Measurements from ENCODE around the gene LASP1.

The LASP1 gene

DNA sequence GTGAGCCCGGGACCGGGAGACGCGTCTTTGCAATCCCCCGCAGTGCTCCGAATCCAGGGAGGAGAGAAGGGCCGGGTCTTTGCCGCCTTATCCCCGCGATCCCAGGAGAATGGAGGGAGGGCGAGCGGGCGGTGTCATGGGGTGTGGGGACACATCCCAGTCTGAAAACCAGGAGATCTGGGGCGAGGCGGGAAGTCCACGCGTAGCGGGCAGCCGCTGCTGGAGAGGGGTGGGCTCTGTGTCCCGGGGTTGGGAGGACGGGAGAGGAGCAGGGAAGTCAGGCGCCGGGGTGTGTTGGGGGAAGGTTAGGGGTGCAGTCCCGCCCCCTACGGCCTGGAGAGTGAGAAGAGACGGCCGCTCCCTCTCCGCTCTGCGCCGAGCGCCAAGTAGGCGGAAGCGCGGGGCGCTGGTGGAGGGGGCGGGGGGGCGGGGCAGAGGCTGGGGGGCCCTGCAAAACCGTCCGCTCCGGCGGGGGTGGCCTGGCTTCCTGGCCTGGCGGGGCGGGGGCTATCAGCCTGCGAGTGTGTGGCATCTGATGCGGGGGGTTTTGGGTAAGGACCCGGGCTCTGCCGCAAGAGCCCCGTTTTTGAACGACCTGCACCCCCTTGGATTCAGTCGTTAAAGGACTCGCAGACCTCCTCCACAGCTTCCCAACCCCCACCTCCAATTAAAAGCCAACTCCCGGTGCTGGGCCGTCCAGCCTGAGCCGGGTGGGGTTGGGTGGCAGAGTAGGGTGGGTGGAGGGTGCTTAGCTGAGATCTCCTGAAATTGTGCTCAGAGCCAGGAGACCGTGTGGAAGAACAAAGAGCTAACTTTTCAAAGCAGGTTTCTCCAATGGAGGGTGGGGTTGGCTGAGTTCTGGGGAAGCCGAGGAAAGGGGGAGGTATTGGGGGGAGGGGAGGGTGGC, 654 bp downstream of the LASP1 start:
- DNase-seq, result peak; percentile 67

DNA sequence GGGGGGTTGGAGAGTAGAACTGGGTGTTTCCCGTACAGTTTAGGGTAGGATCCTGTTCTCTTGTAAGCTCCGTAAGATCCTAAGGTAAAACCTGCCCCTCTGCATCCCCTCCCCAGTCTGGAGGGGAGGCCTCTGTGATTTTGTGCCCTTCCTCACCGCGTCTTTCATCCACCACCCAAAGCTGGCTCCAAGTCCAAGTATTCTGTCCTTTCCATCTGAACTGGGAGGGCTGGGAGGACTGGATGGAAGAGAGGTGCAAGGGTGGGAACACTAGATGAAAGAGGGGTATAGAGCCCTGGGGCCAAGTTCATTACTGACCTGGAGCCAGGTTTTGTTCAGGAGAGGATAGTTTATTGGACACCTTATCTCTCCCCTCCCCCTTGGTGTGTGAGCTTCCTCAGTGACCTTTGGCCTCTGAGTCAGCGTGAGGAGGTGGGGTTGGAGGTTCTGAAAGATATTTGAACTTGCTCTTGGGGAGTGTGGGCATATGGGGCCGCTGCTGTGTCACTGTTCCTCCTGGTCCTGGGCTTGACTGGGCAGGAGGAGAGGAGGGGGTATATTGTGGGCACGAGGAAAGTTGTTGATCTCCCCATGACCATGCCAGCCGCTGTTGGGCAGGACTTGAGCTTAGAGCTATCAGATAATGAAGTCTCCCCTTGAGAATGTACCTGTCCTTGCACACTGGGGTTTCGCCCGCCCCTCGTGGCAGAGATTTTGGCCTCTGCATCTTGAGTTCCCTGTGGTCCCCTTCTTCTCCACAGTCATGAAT, 1.6 kb downstream of the LASP1 start:
- peak; percentile 79 for DNase-seq

- no peak for DNase-seq
Measured at GRCh38 chr17:38872027-38872511, 2.2 kb downstream of the LASP1 start.

DNA sequence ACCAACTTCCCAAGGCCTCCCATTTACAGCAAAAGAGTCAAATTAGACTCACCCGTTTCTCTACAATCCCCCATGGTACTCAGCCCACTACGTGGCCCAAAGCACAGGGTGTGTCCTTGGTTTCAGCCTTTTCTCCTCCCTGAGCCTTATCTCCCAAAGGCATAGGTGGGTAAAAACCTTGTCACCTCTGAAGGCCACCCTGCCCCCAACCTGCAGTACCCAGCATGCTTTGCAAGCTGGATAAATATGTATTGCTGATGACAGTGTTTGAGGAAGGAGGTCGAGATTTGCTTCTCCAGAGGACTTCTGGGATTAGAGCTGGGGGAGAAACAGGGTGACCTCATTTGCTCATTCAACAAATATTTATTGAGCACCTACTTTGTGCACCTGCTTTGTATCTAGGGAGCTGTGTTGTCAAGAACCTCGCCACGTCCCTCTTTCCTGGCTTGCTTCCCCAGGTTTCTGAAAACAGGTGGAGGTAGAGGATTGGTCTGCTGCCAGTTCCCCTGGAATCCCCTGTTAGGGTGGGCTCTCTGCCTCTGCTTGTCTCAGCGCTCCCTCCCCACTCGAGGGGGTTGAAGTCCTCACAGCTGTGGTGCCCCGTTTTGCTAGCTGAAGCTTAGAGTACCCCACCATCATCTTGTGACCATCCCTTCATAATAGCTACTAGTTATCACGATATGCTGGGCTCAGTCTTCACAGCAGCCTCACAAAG, 3.0 kb downstream of the LASP1 start:
- no peak for DNase-seq

DNA sequence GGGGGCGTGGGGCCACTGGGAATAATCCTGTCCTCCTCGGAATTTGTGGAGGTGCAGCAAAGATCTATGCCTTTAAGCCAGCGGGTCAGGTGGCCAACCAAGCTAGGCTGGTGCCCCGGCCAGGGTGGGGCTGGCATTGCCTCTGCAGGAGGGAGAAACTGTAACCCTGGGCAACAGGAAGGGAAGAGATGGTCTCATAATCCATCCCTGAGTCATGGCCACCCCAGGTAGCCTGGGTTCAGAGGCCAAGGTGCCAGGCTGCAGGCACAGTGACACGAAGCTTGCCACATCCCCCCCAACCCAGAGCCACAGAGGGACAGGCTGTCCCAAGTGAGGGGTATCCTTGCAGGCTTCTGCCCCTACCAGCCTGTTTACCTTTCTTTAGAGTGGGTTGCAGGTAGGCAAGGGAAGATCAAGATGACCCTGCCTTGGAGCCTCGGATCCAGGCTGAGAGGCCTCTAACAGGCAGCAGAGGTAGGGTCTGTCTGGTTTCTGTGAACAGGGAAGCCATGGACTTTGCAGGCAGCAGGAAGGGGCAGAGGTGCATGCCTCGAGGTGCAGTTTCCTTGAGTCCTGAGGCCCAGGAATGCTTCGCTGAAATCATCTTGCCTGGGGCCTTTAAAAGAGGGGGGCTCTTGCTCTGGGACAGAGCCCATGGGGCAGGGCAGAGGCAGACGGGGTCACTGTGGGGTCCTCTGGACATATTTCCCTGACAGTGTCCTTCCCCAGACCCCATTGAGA, 4.0 kb downstream of the LASP1 start:
- DNase-seq, result no peak

DNA sequence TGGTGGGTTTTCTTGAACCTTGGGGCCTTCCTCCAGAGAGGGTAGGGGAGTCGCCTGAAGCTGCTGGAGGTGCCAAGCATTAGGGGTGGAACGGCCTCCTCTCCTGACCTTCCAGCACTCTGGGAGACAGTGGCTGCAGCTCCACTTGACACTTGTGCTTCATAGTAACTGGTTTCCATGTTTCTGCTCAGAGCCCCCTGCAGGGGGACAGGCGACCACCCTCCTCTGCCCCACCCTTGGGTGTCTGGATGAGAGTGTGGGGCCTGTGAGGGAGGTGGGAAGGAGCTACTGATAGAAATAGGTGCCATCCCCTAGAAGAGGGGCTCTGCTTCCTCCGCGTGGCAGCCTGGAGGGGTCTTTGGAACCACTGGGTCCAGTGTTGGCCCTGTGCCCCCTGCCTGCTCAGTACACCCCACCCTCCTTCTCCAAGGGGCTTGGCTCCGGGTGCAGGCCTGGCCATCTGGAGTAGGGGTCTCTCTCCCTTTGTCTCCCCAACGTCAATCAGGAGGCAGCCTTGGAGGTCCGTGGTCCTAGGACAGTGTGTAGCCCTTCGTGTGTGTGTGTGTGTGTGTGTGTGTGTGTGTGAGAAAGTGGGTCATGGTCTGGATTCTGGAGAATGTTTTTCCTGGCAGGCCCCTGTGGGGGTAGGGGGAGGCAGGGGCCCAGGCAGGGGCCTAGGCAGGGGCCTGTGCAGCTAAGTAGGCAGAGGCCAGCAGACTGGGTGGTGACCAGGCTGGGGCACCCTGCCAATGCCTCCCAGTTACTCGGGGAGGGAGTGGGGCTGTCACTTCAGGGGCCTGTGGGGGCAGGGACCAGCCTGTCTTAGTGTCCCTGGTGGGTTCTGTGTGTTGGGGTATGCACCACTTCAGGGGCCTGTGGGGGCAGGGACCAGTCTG, 4.9 kb downstream of the LASP1 start:
- no peak for DNase-seq

DNA sequence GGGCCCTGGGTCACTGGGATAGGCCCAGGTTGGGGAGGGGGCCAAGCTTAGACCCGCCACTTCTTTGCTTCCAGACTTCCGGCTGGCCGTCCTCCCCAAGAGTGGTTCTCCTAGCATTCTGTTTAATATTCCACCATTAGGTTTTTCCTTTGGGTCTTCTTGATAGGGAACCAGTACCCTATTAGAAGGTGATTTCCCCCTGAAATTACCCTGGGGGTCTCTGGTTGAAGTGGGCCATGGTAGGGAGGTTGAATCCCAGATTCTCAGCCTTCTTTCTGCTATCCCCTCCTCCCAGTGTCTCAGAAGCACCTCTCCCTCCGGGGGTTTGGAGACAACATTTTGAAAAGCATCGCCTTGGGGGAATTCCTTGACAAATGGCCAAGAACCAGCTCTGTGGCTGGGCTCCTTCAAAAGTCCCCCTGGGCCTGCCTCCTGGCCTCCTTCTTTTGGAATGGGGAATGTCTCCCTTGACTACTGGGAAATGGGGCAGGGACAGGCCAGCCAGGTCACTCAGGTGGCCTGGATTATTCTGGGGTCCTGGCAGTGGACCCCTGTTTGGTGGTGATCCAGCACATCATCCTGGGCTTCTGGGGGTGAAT, 5.7 kb downstream of the LASP1 start:
- DNase-seq, result no peak

DNA sequence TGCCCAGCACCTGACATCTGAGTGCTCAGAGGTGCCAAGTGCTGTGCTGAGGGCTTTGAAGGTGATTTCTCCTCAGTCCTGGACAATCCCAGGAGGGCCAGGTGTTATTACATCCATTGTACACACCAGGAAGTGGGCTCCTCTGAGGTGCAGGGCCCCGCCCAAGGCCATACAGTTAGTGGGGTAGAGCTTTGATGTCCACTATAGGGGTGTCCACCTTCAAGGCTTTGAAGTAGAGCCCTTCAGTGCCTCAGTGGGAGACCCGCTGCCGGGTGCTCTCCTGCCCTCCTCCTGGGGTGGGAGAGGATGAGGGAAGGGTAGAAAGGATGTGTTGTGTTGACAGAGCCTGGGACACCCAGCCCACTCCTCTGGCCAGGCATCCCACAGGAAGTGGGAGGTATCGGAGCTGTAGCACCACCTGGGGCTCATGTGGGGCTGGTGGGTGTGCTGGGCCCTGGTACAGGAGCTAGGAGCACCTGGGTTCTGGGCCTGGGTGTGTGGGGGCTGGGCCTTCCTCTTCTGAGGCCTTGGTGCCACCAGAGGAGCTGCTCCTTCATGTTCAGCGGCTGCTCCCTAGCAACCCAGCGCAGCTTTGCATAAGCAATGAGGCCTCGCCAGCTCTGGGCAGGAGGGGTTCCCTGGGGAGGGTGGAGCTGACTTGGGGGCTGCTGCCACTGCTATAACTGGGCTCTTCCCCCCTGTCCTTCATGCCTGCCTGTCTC, 7.4 kb downstream of the LASP1 start:
- DNase-seq, result peak; percentile 6

- no peak for DNase-seq
Measured at GRCh38 chr17:38879878-38880665, 10.2 kb downstream of the LASP1 start.

GRCh38 chr17:38881600-38882191, 11.8 kb downstream of the LASP1 start:
- DNase-seq, result peak; percentile 18

- DNase-seq, result no peak
Measured at GRCh38 chr17:38882870-38883269, 13.0 kb downstream of the LASP1 start.

DNA sequence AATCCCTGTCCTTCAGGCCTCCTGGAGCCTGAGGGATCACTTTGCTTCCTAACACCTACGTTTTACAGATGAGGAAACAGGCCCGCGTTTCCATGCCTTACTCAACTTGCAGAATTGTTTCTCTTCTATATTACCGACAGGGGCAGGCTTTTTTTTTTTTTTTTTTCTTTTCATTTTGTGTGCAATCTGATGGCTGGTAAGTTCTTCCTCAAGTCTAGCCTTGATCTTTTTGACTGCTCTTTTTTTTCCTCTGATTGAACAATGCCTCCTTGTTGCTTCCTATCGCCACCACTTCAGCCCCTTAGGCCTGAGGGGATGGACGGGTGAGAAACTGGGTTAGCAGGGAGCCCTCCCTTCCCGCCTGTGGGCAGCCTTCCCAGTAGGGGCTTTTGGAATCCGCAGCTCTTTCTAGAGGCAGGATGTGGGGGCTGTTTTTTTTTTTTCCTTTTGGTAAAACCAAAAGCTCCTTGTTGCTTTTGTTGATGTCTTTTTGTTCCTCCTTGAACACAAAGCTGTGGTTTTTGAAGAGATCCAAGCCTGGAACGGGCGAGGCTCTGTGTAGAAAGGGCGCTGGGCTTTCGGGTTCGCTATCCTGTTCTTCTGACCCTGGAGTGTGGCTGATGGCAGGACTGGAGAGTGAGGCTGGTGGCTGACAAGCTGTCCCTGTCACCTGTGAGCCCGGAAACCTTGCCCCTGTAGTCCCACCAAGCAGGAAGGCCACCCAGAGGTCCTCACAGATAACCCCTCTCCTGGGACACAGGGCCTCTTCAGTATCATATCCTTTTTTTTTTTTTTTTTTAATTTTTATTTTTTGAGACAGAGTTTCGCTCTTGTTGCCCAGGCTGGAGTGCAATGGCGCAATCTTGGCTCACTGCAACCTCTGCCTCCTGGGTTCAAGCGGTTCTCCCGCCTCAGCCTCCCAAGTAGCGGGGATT, 14.0 kb downstream of the LASP1 start:
- no peak for DNase-seq

DNA sequence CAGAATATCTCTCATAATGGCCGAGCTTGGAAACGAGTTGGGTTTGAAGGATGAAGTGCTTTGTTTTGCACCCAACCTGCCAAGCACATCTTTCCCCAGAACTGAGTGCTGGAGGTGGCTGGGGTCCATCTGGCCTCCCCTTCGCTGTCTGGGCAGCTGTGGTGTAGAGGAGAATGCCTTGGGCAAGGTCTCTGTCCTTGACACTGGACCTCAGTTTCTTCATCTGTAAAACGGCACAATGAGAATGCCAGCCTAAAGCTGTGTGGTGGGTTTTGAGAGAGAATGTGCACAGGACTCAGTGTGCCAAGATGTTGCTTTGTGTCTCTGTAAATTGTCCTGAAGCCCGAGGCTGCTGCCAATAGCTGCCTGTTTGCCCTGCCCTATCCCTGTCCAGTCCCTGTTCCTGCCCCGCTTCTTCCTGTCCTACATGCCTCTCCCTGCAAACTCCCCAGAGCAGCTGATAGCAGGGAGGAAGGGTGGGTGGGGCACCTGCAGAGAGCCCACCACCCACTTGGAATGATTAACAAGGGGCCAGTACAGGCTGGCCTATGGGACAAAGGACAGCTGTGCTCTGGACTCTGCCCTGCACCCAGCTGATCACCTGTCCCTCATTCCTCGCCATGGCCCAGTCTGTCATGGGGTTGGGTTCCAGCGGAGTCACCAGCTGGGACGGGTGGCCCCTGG, 15.3 kb downstream of the LASP1 start:
- no peak for DNase-seq

DNA sequence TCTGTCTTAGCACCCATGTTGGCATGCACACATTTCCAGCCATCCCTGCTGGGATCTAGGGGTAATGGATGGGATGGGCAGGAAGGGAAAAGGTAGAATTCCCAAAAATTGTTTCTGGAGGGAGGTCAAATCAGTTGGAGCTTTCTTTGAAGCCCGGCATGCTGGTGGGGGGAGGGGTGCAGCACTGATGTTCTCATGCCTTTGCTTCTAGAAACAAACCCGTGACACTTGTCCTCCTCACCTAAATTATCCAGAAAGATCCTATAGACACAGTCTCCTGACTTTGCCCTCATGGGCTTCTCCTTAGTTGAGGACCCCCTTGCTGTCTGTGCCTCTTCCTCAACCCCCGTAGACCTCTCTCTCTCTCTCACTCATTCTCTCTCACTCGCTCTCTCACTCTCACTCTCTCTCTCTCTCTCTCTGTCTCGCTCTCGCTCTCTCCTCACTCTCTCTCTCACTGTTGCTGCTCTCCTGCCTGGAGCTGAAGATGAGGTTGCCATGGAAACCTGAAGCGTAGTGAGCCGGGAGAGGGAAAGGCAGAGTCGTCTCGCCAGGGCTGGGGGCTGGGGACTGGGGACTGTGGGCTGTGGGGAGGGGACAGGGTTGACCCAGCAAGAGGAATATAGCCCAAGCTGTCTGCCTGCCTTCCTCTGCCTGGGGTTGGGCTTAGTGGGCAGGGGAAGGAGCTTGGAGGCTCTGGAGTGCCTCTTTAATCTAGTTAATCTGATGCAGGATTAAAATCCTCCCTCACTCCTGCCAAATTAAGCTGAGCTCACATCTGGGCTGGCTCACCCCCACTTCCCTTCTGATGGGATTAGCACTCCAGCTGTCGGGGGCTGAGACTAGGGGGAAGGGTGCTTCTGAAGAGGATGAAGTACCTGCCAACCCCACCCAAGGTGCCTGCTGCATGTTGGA, 16.1 kb downstream of the LASP1 start:
- DNase-seq, result no peak

GRCh38 chr17:38886643-38887010, 16.8 kb downstream of the LASP1 start:
- DNase-seq, result no peak

- no peak for DNase-seq
Measured at GRCh38 chr17:38888842-38889241, 19.0 kb downstream of the LASP1 start.
